AG04450 (cell line): ENCODE measurements around the gene PDE4D. TPM values are rescaled to one million over a fixed set of nuclear protein-coding genes. Genes with fewer than 3 reads are reported as not detected.

Source experiments
- CTCF ChIA-PET: fragments of 300-600, 350-600 bp; formaldehyde crosslinking; extraction: SDS; loops from one replicate; lab custom pipeline; 2022; ENCODE audit warnings: antibody characterized with exemption, inconsistent platforms; lab: Charles Lee
- POLR2A ChIA-PET: fragments of 350-600 bp; formaldehyde crosslinking; extraction: SDS; loops from one replicate; lab custom pipeline; 2021; ENCODE audit warnings: antibody characterized with exemption, inconsistent platforms; lab: Yijun Ruan, JAX
- DNase-seq: peaks from one replicate; pipeline ENCODE4 v3.0.0-alpha.2; 2011; ENCODE audit warnings: low read depth, low spot score
- H3K27ac ChIP-seq: one replicate; pipeline ENCODE4 v1.5.1; 2012; ENCODE audit warnings: low read depth, low read length, control low read depth
- H3K27me3 ChIP-seq: one replicate; pipeline ENCODE4 v1.6.0; 2012; ENCODE audit warnings: low read length; ENCODE audit not compliant: control insufficient read depth, insufficient read depth
- H3K4me3 ChIP-seq: 2 replicates; pipeline ENCODE4 v1.5.1; 2011; ENCODE audit warnings: mild to moderate bottlenecking, low read depth, low read length, control low read depth
- H3K9me3 ChIP-seq: 2 replicates; pipeline ENCODE4 v1.5.1; 2012; ENCODE audit warnings: low read length; ENCODE audit not compliant: control insufficient read depth, insufficient read depth
- polyA plus RNA-seq: library from polyadenylated mRNA; depleted of rRNA; stranded (reverse); fragments of >200 nt; gene quantifications from 2 replicates; pipeline ENCODE4 v1.2.3, GENCODE V29; 2011
- TF ChIP-seq, protein P1 (sequence below): IDR thresholded peaks from 2 replicates; pipeline ENCODE4 v1.5.1; 2011; ENCODE audit warnings: low read depth, low read length, control low read depth, inconsistent platforms

Gene PDE4D
- polyA plus RNA-seq, 1 experiment, result 12.0 TPM

DNA sequence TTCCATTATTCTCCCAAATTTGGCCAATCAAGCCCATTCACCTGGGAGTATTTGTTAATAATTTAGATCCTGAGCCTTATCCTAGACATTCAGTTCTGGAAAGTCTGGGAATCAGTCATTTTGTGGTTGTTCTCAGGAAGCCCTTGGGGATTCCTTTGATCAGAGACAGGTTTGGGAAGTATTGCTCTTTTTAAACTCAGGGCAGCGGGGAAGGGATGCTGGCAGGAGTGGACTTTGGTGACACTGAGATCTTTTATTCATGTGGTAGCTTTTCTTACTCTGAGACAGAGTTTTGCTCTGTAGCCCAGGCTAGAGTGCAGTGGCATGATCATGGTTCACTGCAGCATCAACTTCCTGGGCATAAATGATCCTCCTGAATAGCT, 723.8 kb downstream of the PDE4D start:
- ChIA-PET POLR2A (no interaction called here), CTCF (interaction anchor here (2.1 kb wide), 1 partner anchor 135 kb away, joined by 5 read pairs; no protein-coding TSS in a partner anchor)
- TF ChIP-seq, protein P1, sequence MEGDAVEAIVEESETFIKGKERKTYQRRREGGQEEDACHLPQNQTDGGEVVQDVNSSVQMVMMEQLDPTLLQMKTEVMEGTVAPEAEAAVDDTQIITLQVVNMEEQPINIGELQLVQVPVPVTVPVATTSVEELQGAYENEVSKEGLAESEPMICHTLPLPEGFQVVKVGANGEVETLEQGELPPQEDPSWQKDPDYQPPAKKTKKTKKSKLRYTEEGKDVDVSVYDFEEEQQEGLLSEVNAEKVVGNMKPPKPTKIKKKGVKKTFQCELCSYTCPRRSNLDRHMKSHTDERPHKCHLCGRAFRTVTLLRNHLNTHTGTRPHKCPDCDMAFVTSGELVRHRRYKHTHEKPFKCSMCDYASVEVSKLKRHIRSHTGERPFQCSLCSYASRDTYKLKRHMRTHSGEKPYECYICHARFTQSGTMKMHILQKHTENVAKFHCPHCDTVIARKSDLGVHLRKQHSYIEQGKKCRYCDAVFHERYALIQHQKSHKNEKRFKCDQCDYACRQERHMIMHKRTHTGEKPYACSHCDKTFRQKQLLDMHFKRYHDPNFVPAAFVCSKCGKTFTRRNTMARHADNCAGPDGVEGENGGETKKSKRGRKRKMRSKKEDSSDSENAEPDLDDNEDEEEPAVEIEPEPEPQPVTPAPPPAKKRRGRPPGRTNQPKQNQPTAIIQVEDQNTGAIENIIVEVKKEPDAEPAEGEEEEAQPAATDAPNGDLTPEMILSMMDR, result no peak
- Histone ChIP-seq H3K9me3 (no peaks in the 10 kb centered on the region), H3K4me3 (no peak overlapping the region), H3K27me3 (no peaks in the 10 kb centered on the region), H3K27ac (no peak overlapping the region)
- no peak for DNase-seq

DNA sequence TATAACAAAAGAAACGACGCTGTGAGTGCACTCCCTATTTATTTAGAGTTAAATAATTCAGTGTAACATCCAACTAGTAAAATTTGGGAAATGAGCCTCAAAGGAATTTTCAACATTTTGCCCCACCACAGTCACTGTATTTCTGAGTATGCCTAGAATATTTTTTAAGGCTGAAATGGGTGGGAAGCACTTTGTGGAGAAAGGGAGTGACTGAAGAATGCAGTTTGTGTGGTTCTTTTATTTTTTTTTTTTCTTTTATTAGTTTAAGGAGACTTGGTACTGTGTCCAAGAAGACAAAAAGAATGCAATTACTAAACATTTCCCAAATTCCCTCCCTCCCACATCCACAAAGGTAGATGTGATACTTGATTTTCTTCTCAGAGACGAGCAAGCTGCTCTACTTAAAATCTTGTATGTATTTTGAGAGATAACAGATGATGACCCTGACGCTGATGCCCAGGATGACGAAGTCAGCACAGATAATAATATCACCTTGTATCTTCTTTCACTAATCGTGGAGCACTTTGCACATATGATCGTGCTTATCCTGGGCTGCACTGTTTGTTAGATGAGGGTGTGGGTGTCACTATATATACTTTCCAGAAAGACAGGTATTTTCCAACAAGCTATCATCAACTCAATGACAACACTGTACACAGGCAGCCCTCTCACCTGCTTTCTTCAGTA, 724.3 kb downstream of the PDE4D start:
- POLR2A ChIA-PET, result no interaction called here
- DNase-seq, result no peak
- CTCF ChIA-PET, result interaction anchor here (2.1 kb wide), 1 partner anchor 135 kb away, joined by 5 read pairs; no protein-coding TSS in a partner anchor

DNA sequence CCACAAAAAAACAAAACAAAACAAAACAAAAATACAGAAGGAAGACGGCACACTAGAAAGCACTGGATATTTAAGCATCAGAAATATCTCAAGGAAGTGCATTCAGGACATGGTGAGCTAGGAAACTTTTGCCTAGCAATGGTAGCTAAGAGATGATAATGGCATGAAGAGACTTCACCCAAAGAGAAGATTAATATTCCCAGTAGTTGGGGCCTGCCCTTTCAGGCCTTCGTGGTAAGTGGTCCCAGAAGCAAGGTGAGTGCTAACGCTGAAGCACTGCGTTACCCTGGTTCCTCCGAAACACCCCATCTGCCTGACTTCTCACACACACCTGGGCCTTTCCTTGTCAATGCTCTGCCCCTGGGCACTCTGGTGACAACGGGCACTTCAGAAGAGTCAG, 725.5 kb downstream of the PDE4D start:
- Histone ChIP-seq H3K4me3 (no peak overlapping the region), H3K9me3 (no peaks in the 10 kb centered on the region), H3K27me3 (no peaks in the 10 kb centered on the region), H3K27ac (no peak overlapping the region)
- ChIA-PET CTCF (interaction anchor here (0.6 to 1.6 kb wide), 2 partner anchors 40 to 134 kb away, joined by 3 to 7 read pairs; no protein-coding TSS in a partner anchor), POLR2A (no interaction called here)
- TF ChIP-seq, protein P1, result no peak
- DNase-seq, result no peak

More for the DNA sequence above, 724.3 kb downstream of the PDE4D start:
- no peaks in the 10 kb centered on the region for H3K27me3 ChIP-seq
- H3K27ac ChIP-seq, result no peak overlapping the region
- no peak overlapping the region for H3K4me3 ChIP-seq
- TF ChIP-seq, protein P1, result no peak
- H3K9me3 ChIP-seq, result no peaks in the 10 kb centered on the region

DNA sequence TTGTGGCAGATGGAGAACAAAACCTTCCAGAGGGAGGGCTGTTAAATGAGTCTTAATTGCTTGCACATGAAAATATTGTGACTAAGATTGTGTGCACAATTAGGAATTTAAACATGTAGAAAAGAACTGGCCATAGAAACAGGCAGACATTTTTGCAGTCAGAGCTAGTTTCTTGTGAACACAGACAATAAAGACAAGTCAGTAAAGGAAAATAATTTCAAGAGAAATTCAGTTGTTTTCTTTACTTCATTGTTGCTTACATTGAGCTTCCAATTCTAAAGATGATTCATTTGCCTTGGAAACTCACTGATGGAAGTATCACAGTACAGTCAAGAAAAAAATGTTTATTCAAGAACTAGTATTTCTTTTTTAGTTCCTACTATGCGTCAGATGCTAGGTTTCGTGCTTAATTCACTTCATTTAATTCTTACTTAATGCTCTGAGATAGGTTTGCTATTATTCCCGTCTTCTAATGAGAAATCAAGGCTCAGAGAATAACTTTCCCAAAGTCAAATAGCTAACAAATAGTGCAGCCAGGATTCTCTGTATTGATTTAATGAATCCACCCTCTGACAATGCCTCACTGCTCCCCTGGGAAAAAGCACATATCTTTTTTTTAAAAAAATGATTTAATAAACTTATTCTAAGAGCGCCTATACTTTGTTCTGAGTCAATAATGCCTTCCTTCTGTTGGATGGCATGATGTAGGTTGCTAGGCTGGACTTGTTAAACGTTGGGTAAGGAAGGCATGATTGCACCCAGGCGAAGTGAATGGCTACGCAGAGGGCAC, 729.3 kb downstream of the PDE4D start:
- peak; percentile 20 for DNase-seq
- TF ChIP-seq, protein P1, result no peak
- ChIA-PET POLR2A (interaction anchor here (1.2 kb wide), 1 partner anchor 130 kb away, joined by 4 read pairs; no protein-coding TSS in a partner anchor), CTCF (interaction anchor here (0.9 to 3.3 kb wide), 5 partner anchors 10 to 277 kb away, joined by 3 to 27 read pairs (median 4); no protein-coding TSS in a partner anchor)
- Histone ChIP-seq H3K9me3 (no peaks in the 10 kb centered on the region), H3K27ac (no peak overlapping the region), H3K27me3 (no peaks in the 10 kb centered on the region), H3K4me3 (no peak overlapping the region)
